ENCODE results near the gene HS6ST2.

Gene HS6ST2

GRCh38 chrX:132748268-132748667 lies 210.2 kb downstream of the HS6ST2 start:
- DNase-seq (ENCODE audit: insufficient read length, low spot score) = no peak
- FAIRE-seq = no peak

- DNase-seq (ENCODE audit: insufficient read length, low spot score) = no peak
- FAIRE-seq = no peak
These were observed 212.8 kb downstream of the HS6ST2 start for GRCh38 chrX:132745593-132745992.

GRCh38 chrX:132744470-132744869 lies 214.0 kb downstream of the HS6ST2 start:
- FAIRE-seq (no peak), DNase-seq (ENCODE audit: insufficient read length, low spot score) (no peak)

- no peak for DNase-seq (ENCODE audit: insufficient read length, low spot score)
- no peak for FAIRE-seq
These were observed 215.3 kb downstream of the HS6ST2 start for GRCh38 chrX:132743086-132743485.

GRCh38 chrX:132742246-132742645 lies 216.2 kb downstream of the HS6ST2 start:
- no peak for DNase-seq (ENCODE audit: insufficient read length, low spot score)
- no peak for FAIRE-seq

- DNase-seq (ENCODE audit: insufficient read length, low spot score) (no peak), FAIRE-seq (no peak)
These were observed 216.7 kb downstream of the HS6ST2 start for GRCh38 chrX:132741689-132742088.

GRCh38 chrX:132740316-132741123 lies 217.9 kb downstream of the HS6ST2 start:
- FAIRE-seq (peak; percentile 52), DNase-seq (ENCODE audit: insufficient read length, low spot score) (no peak)

GRCh38 chrX:132738951-132739350 lies 219.5 kb downstream of the HS6ST2 start:
- no peak for DNase-seq (ENCODE audit: insufficient read length, low spot score)
- no peak for FAIRE-seq

- no peak for DNase-seq (ENCODE audit: insufficient read length, low spot score)
- FAIRE-seq = no peak
These were observed 220.7 kb downstream of the HS6ST2 start for GRCh38 chrX:132737743-132738142.

- no peak for DNase-seq (ENCODE audit: insufficient read length, low spot score)
- no peak for FAIRE-seq
These were observed 226.2 kb downstream of the HS6ST2 start for GRCh38 chrX:132732236-132732635.

- no peak for DNase-seq (ENCODE audit: insufficient read length, low spot score)
- FAIRE-seq = no peak
These were observed 227.7 kb downstream of the HS6ST2 start for GRCh38 chrX:132730726-132731125.

- FAIRE-seq (no peak), DNase-seq (ENCODE audit: insufficient read length, low spot score) (no peak)
These were observed 228.2 kb downstream of the HS6ST2 start for GRCh38 chrX:132730266-132730665.

GRCh38 chrX:132728296-132728695 lies 230.1 kb downstream of the HS6ST2 start:
- DNase-seq (ENCODE audit: insufficient read length, low spot score) (no peak), FAIRE-seq (no peak)

GRCh38 chrX:132718431-132718958 lies 239.9 kb downstream of the HS6ST2 start:
- FAIRE-seq = no peak

GRCh38 chrX:132716006-132716405 lies 242.4 kb downstream of the HS6ST2 start:
- FAIRE-seq (no peak), DNase-seq (ENCODE audit: insufficient read length, low spot score) (no peak)

More at GRCh38 chrX:132718431-132718958, 239.9 kb downstream of the HS6ST2 start:
- DNase-seq (ENCODE audit: insufficient read length, low spot score) = no peak

- no peak for FAIRE-seq
These were observed 243.5 kb downstream of the HS6ST2 start for GRCh38 chrX:132714913-132715312.

GRCh38 chrX:132712350-132712749 lies 246.1 kb downstream of the HS6ST2 start:
- DNase-seq (ENCODE audit: insufficient read length, low spot score) (no peak), FAIRE-seq (no peak)

More at GRCh38 chrX:132714913-132715312, 243.5 kb downstream of the HS6ST2 start:
- no peak for DNase-seq (ENCODE audit: insufficient read length, low spot score)

GRCh38 chrX:132710656-132711155 lies 247.7 kb downstream of the HS6ST2 start:
- no peak for DNase-seq (ENCODE audit: insufficient read length, low spot score)
- FAIRE-seq = no peak

- DNase-seq (ENCODE audit: insufficient read length, low spot score) = no peak
- FAIRE-seq = no peak
These were observed 249.9 kb downstream of the HS6ST2 start for GRCh38 chrX:132708529-132708928.

GRCh38 chrX:132704769-132705168 lies 253.7 kb downstream of the HS6ST2 start:
- FAIRE-seq (no peak), DNase-seq (ENCODE audit: insufficient read length, low spot score) (no peak)

GRCh38 chrX:132694382-132694781 lies 264.0 kb downstream of the HS6ST2 start:
- DNase-seq (ENCODE audit: insufficient read length, low spot score) (no peak), FAIRE-seq (no peak)

- FAIRE-seq (no peak), DNase-seq (ENCODE audit: insufficient read length, low spot score) (no peak)
These were observed 265.9 kb downstream of the HS6ST2 start for GRCh38 chrX:132692526-132692925.

Data from GM19239 (cell line).